GM12892 (cell line): ENCODE results near the gene GJA4.

ENCODE experiments used
- POLR2A ChIP-seq: IDR thresholded peaks from 2 replicates; pipeline ENCODE4 v1.6.1; 2011; ENCODE audit warnings: low read depth, low read length, control low read depth
- POLR2AphosphoS5 ChIP-seq: IDR thresholded peaks from 2 replicates; pipeline ENCODE4 v1.6.1; 2011; ENCODE audit warnings: low read depth, low read length, control low read depth

GRCh38 chr1:34749992-34750391, 42.8 kb upstream of the GJA4 start:
- no peak for TF ChIP-seq POLR2A
- TF ChIP-seq POLR2AphosphoS5: no peak
